HG03039 (cell line): Measurements from ENCODE around the gene FDX1.

Experiments
- ATAC-seq: cut with Tn5 transposase; IDR thresholded peaks from one replicate; pipeline ENCODE4 v1.9.1; 2021; ENCODE audit warnings: mild to moderate bottlenecking, moderate library complexity; ENCODE audit not compliant: unreplicated experiment

The FDX1 gene

GRCh38 chr11:110501428-110501827, 71.7 kb downstream of the FDX1 start:
- no peak for ATAC-seq

- ATAC-seq, result no peak
Observed at GRCh38 chr11:110505528-110506284, 76.0 kb downstream of the FDX1 start.

- ATAC-seq, result no peak
Observed at GRCh38 chr11:110507328-110507727, 77.6 kb downstream of the FDX1 start.

GRCh38 chr11:110508786-110509185, 79.0 kb downstream of the FDX1 start:
- ATAC-seq, result no peak

GRCh38 chr11:110509472-110509871, 79.7 kb downstream of the FDX1 start:
- ATAC-seq, result no peak

GRCh38 chr11:110512026-110512425, 82.3 kb downstream of the FDX1 start:
- no peak for ATAC-seq

GRCh38 chr11:110513259-110513801, 83.6 kb downstream of the FDX1 start:
- ATAC-seq, result no peak

GRCh38 chr11:110513846-110514437, 84.2 kb downstream of the FDX1 start:
- ATAC-seq, result no peak
